HG02938 (cell line): ENCODE data around the gene KCNK7.

Source experiments
- ATAC-seq: cut with Tn5 transposase; IDR thresholded peaks from one replicate; pipeline ENCODE4 v1.9.1; 2021; ENCODE audit warnings: mild to moderate bottlenecking, moderate library complexity; ENCODE audit not compliant: unreplicated experiment

The KCNK7 gene

DNA sequence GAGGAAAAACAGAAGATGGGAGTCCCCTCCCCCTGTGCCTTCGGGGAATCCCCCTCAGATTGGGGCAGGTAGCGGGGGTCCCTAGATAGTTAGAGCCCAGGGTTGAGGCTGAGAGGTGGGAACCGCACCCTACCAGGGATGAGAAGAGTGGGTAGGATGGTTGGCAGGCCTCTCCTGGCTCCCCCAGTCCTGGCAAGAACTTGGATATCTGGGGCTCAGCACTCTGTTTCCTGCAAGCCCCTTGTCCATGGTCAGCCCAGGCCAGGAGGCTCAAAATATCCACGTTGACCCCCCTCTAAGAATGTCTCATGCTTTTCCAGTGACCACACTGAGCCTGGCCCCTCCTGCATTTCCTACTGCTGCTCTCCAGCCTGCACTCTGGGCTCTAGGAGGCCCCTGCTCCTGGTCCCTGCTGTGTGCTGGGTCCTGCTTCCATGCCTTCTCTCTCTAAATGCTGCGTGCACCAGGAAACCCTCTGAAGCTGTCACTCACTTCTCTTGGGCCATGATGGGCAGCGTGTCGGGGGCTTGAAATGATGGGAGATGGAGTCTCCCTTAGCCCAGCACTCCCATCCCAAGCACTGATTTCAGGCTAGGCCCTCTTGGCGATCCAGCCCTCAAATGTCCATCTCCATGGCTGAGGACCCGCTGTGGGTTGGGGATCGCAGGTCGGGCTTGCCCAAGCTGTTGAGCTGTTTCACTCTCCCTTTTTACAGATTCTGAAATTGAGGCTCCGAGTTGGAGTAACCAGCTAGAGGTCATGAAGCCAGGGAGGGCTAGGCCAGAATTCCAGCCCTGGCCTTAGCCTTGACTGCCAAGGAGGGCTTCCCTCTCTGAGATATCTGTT lies 16.4 kb upstream of the KCNK7 start:
- ATAC-seq, result no peak

DNA sequence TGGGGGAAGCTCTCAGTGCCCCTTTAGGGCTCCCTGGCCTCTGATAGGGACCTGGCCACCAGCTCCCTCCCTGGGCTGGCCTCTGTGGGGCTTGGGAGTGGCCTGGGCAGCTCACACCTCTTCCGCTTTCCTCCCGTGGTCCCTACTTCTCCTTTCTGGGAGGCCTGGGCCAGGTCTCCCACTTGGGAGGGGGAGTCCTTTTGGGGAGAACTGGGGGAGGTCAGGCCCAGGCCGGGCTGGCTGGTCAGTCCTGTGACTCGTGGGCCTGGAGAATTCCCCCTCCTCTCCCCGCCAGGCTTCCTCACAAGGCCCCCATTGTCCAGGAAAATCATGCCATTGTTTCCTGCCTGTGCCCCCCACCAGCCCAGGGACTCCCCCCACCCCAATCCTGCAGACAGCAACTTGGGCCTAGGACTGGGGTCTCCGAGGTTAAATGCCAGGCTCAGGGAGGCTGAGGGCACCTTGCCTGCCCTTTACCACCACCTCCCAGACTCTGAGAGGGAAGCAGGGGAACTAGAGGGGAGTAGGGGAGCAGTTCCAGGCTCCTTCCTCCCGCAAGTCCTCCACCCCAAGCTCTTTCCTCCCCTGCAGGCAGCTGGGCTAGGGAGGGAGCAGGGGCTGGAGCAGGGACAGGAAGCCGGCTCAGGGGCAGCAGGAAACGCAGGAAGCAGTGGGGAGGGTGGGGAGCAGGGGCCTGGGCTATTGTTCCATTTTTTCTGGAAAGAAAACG lies 15.6 kb upstream of the KCNK7 start:
- ATAC-seq, result no peak

GRCh38 chr11:65610404-65610803 lies 14.8 kb upstream of the KCNK7 start:
- ATAC-seq, result no peak

DNA sequence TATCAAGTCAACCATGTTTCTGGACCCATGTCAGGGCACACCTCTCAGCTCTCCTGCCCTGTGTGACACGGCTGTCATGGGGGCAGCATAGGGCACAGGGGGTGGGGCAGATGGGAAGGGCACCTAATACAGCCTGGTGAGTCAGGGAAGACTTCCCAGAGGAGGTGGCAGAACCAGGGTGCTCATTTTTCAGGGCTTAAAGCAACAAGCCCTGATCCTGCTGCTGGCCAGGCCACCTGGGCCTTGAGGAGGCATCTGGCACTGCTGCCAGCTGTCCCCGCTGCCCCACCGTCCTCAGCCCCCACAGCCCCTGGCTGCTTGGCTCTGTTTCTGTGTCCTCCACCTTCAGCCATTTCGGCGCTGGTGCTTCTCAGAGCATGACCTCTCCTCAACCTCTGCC lies 14.1 kb upstream of the KCNK7 start:
- no peak for ATAC-seq

DNA sequence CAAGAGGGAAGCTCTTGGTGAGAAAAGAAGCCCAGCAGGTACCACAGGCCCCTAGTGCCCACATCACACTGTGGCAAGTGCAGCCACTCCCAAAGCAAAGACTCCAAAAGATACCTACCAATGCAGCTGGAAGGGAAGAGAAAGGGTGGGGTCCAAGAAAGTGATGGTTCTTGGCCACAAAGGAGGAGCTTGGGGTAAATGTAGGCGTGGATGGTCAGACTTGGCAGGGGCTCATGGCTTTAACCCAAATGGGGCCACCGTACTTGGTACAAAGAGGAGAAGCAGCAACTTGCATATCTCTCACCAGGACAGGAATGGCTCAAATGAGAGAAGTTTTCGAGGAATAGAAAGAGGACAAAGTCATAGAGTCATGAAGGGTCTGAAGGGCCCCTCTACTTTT lies 13.6 kb upstream of the KCNK7 start:
- ATAC-seq, result no peak

GRCh38 chr11:65607614-65608426 lies 12.2 kb upstream of the KCNK7 start:
- no peak for ATAC-seq

GRCh38 chr11:65606876-65607613 lies 11.4 kb upstream of the KCNK7 start:
- ATAC-seq, result no peak

- ATAC-seq, result no peak
Measured at GRCh38 chr11:65604258-65604657, 8.7 kb upstream of the KCNK7 start.

DNA sequence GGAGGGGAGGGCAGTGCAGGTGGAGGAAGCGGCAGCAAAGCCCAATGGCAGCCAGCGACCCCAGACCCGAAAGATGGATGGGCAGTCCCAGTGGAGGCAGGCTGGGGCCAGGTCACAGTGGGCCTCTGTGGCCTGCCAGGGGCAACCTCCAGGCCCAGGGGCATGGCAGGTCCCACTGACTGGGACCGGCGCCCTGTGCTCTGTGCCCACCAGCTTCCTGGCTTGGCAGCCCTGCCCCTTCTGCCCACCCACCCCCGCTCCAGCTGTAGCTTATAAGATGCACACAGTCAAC lies 4.3 kb upstream of the KCNK7 start:
- ATAC-seq, result no peak

- no peak for ATAC-seq
Measured at GRCh38 chr11:65599216-65599954, 3.8 kb upstream of the KCNK7 start.

GRCh38 chr11:65598258-65598699 lies 2.7 kb upstream of the KCNK7 start:
- no peak for ATAC-seq

- no peak for ATAC-seq
Measured at GRCh38 chr11:65596520-65596919, 920 bp upstream of the KCNK7 start.

DNA sequence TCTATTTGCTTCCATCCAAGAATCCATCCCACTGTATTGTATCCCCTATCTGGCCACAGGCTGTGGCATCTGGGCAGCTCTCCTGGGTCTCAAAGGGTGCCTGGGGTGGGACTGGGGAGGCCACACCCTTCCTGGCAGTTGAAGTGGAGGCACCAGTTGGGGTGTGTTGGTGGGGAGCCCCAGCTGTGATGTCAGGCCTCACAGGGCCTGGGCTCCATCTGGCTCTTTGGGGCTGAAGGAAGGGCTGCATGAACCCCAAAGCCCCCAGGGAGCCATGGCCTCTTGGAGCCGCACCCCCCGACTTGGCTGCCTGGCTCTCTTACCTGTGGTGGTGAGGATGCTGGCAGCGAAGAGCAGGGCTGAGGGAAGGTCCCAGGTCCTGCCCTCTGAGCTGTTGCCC lies 469 bp downstream of the KCNK7 start:
- ATAC-seq, result no peak

GRCh38 chr11:65593518-65594414 lies 1.8 kb downstream of the KCNK7 start:
- no peak for ATAC-seq

- ATAC-seq, result no peak
Measured at GRCh38 chr11:65592858-65593517, 2.6 kb downstream of the KCNK7 start.

GRCh38 chr11:65591939-65592857 lies 3.4 kb downstream of the KCNK7 start:
- ATAC-seq, result no peak

DNA sequence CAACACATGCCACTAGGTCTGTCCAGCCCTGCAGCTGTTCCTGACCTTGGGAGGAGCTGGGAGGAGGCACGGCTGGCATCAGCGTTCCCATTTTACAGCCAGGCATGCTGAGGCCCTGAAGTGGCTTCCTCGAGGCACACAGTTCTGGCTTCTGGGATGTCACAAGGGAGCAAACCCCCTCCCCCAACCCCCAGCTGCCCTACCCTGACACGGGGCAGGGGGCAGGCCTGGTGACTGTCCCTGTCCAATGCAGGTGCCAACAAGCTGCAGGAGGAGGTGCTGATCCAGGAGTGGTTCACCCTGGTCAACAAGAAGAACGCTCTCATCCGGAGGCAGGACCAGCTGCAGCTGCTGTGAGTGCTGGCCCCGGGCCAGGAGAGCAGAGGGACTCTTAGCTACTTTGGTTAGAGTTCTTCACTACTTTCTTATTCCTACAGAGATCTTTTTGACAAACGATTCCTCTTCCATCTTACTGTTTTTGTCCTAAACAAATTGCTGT lies 5.3 kb downstream of the KCNK7 start:
- no peak for ATAC-seq
